Measurements from ENCODE around the gene KRT83.

Gene KRT83

GRCh38 chr12:52285172-52285745 lies 35.9 kb downstream of the KRT83 start:
- Histone ChIP-seq H3K27me3 (ENCODE audit: insufficient read depth, poor library complexity, severe bottlenecking) (peaks cover 2% of the 10 kb centered on the region), H3K27ac (replicated peaks) (no peak overlapping the region), H3K4me3 (replicated peaks; ENCODE audit: insufficient read depth, low read length) (no peak overlapping the region)
- TF ChIP-seq, protein P1, sequence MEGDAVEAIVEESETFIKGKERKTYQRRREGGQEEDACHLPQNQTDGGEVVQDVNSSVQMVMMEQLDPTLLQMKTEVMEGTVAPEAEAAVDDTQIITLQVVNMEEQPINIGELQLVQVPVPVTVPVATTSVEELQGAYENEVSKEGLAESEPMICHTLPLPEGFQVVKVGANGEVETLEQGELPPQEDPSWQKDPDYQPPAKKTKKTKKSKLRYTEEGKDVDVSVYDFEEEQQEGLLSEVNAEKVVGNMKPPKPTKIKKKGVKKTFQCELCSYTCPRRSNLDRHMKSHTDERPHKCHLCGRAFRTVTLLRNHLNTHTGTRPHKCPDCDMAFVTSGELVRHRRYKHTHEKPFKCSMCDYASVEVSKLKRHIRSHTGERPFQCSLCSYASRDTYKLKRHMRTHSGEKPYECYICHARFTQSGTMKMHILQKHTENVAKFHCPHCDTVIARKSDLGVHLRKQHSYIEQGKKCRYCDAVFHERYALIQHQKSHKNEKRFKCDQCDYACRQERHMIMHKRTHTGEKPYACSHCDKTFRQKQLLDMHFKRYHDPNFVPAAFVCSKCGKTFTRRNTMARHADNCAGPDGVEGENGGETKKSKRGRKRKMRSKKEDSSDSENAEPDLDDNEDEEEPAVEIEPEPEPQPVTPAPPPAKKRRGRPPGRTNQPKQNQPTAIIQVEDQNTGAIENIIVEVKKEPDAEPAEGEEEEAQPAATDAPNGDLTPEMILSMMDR (IDR thresholded peaks at IDR 0.05; ENCODE audit: insufficient read depth, low read length) = no peak
- TF ChIP-seq GABPA (IDR thresholded peaks at IDR 0.05; ENCODE audit: low read depth) = no peak
- no peak for TF ChIP-seq POLR2AphosphoS5 (IDR thresholded peaks at IDR 0.05; ENCODE audit: low read depth)
- DNase-seq (ENCODE audit: low read depth in 1 of 2, low spot score in 1 of 2) = no peak

DNA sequence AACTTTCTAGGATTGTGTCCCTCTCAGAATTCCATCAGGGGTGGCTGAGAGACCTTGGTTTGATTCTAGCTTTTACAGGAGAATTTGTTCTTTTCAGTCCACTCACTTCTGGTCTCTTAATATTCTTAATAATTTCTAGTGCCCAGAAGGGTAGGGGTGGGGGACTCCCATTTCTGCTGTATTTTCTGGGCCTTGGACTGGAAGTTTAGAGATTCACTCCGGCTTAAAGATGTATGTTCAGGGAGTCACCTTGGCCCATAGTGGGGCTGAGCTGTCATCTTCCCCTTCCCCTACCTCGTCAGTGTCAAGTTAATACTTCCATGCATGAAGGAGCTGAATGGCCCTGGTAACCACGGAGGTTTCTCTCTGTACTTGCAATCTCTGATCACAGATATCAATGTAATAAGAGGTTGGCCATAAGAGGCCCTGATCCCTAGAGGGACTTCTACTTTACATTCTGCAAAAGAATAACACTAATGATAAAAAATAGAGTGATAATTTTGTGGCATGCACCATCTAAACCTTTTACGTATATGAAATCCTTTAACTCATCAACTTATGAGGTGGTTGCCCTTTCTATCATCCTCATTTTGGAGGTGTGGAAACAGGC lies 36.5 kb downstream of the KRT83 start:
- TF ChIP-seq GABPA (IDR thresholded peaks at IDR 0.05; ENCODE audit: low read depth) (no peak), REST (IDR thresholded peaks at IDR 0.05; ENCODE audit: insufficient replicate concordance, low read depth) (no peak), SPI1 (IDR thresholded peaks at IDR 0.05; ENCODE audit: borderline replicate concordance, low read depth) (no peak), POLR2AphosphoS5 (IDR thresholded peaks at IDR 0.05; ENCODE audit: low read depth) (no peak)
- TF ChIP-seq, protein P1 (IDR thresholded peaks at IDR 0.05; ENCODE audit: insufficient read depth, low read length) = no peak
- Histone ChIP-seq H3K27ac (replicated peaks) (no peak overlapping the region), H3K27me3 (ENCODE audit: insufficient read depth, poor library complexity, severe bottlenecking) (peaks cover 2% of the 10 kb centered on the region), H3K4me3 (replicated peaks; ENCODE audit: insufficient read depth, low read length) (no peak overlapping the region)
- DNase-seq (ENCODE audit: low read depth in 1 of 2, low spot score in 1 of 2) = no peak

DNA sequence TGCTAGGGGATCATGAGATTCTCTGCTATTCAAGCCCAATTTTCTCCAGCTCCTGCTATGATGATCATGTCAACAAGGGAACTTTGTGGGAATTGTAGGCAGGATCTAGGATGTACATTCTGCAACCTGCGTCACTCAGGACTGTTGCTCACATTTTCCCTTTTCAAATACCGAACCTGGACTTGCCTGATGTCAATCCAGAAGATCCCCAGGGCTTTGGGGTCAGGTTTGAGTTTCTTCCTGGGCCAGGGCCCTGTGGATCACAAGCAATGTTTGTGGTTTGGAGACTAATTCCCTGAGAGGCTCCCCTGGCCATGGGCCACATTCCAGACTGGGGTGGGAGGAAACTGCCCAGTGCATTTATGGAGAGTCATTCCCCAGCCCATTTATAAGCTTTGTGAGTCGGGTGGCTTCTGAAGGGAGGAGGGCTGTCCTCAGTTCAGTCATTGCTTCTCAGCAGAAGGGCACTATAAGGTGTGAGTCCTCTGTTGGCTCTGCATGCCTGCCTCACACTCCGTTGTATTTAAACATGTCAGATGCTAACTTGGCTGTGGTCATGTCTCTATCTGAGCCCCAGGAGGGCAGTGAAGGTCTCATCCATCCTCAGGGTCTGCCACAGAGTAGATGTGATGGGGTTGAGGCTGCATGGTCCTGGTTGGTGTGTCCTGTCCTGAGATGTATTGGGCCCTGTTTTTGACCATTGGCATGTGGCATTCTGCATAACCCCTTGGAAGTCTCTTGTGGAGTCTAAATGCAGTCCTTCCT lies 40.2 kb downstream of the KRT83 start:
- TF ChIP-seq SPI1 (IDR thresholded peaks at IDR 0.05; ENCODE audit: borderline replicate concordance, low read depth) = no peak
- no peak overlapping the region for H3K27ac ChIP-seq (replicated peaks)
- H3K4me3 ChIP-seq (replicated peaks; ENCODE audit: insufficient read depth, low read length) = no peak overlapping the region
- peaks cover 13% of the 10 kb centered on the region for H3K27me3 ChIP-seq (ENCODE audit: insufficient read depth, poor library complexity, severe bottlenecking)
- no peak for DNase-seq (ENCODE audit: low read depth in 1 of 2, low spot score in 1 of 2)

DNA sequence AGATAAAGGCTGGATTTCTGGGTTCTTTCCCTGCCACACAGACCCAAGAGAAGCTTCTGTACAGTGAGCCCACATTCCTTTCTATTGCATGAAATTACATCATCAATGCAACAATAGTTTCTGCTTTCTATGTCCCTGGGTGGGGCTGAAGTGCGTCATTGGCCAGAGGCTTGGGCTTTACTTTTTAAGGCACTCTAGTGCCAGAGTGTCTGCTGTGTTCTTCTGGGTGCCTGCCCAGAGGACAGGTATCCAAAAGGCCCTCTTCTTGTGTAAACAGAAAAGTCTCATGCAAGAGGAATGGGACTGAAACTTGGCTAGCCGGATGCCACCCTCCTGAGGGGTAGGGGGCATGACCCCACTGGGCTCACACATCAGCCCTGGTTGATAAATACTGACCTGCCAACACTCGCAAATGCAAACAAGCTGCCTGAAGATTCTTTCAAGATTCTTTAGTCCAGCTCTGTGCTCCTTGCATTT lies 40.8 kb downstream of the KRT83 start:
- Histone ChIP-seq H3K4me3 (replicated peaks; ENCODE audit: insufficient read depth, low read length) (no peak overlapping the region), H3K27ac (replicated peaks) (no peak overlapping the region), H3K27me3 (ENCODE audit: insufficient read depth, poor library complexity, severe bottlenecking) (peaks cover 13% of the 10 kb centered on the region)
- no peak for TF ChIP-seq GABPA (IDR thresholded peaks at IDR 0.05; ENCODE audit: low read depth)
- TF ChIP-seq SPI1 (IDR thresholded peaks at IDR 0.05; ENCODE audit: borderline replicate concordance, low read depth) = no peak
- no peak for TF ChIP-seq REST (IDR thresholded peaks at IDR 0.05; ENCODE audit: insufficient replicate concordance, low read depth)
- TF ChIP-seq, protein P1 (IDR thresholded peaks at IDR 0.05; ENCODE audit: insufficient read depth, low read length) = no peak
- TF ChIP-seq POLR2AphosphoS5 (IDR thresholded peaks at IDR 0.05; ENCODE audit: low read depth) = no peak
- peak; percentile 9 to 25 for DNase-seq (ENCODE audit: low read depth in 1 of 2, low spot score in 1 of 2)
